ENCODE data around the gene MUC4. TPM values are rescaled to one million over a fixed set of nuclear protein-coding genes. Genes with fewer than 3 reads are reported as not detected.

Gene MUC4
- total RNA-seq, 1 experiment from 2014 or later: 0.36 TPM

- peak; percentile 15 to 59 for DNase-seq
- ChIA-PET POLR2A (no interaction called here), CTCF (no interaction called here)
- no TSS peak for BruUV-seq (replicated peaks)
- H3K4me3 Mint-ChIP-seq (ENCODE audit: unreplicated experiment): no peak overlapping the region
- H3K4me3 ChIP-seq (ENCODE audit: low read depth, low read length): no peak overlapping the region
- no peaks in the 10 kb centered on the region for H3K27me3 ChIP-seq (replicated peaks; ENCODE audit: control insufficient read depth, insufficient read depth, low read length)
- no peak for TF ChIP-seq CTCF (IDR thresholded peaks at IDR 0.05; ENCODE audit: insufficient read depth in 1 of 2, low read depth in 1 of 2, low read length in 1 of 2, severe bottlenecking in 1 of 2, unreplicated experiment in 1 of 2)
- no peaks in the 10 kb centered on the region for H3K9me3 ChIP-seq
- H3K9me3 Mint-ChIP-seq (ENCODE audit: unreplicated experiment): no peaks in the 10 kb centered on the region
- H3K27ac Mint-ChIP-seq (ENCODE audit: unreplicated experiment): no peak overlapping the region
- H3K27me3 Mint-ChIP-seq (ENCODE audit: insufficient read depth, unreplicated experiment): no peaks in the 10 kb centered on the region
- peaks cover 11% of the 10 kb centered on the region for H3K4me1 Mint-ChIP-seq (ENCODE audit: low read depth, unreplicated experiment)
- intact Hi-C loops (cut with micrococcal nuclease; ENCODE audit: unreplicated experiment): no loop called here
- H3K36me3 ChIP-seq (ENCODE audit: control insufficient read depth, insufficient read depth, low read length): no peaks in the 10 kb centered on the region
- H3K4me1 ChIP-seq: 0 out of 2 replicates have a peak, but pooled peaks cover 5% of the 10 kb centered on the region
- no peaks in the 10 kb centered on the region for H3K36me3 Mint-ChIP-seq (ENCODE audit: insufficient read depth, unreplicated experiment)
Measured at GRCh38 chr3:195821403-195822130, 9.8 kb upstream of the MUC4 start.

GRCh38 chr3:195820901-195821300, 9.2 kb upstream of the MUC4 start:
- Mint-ChIP-seq H3K27me3 (ENCODE audit: insufficient read depth, unreplicated experiment) (no peaks in the 10 kb centered on the region), H3K27ac (ENCODE audit: unreplicated experiment) (no peak overlapping the region), H3K9me3 (ENCODE audit: unreplicated experiment) (no peaks in the 10 kb centered on the region), H3K4me1 (ENCODE audit: low read depth, unreplicated experiment) (peaks cover 11% of the 10 kb centered on the region), H3K4me3 (ENCODE audit: unreplicated experiment) (no peak overlapping the region), H3K36me3 (ENCODE audit: insufficient read depth, unreplicated experiment) (no peaks in the 10 kb centered on the region)
- intact Hi-C loops (cut with micrococcal nuclease; ENCODE audit: unreplicated experiment): no loop called here
- ChIA-PET CTCF (no interaction called here), POLR2A (no interaction called here)
- Histone ChIP-seq H3K36me3 (ENCODE audit: control insufficient read depth, insufficient read depth, low read length) (no peaks in the 10 kb centered on the region), H3K4me3 (ENCODE audit: low read depth, low read length) (no peak overlapping the region), H3K9me3 (no peaks in the 10 kb centered on the region), H3K27me3 (replicated peaks; ENCODE audit: control insufficient read depth, insufficient read depth, low read length) (no peaks in the 10 kb centered on the region), H3K4me1 (0 out of 2 replicates have a peak, but pooled peaks cover 5% of the 10 kb centered on the region)
- no peak for DNase-seq
- BruUV-seq (replicated peaks): no TSS peak
- TF ChIP-seq CTCF (IDR thresholded peaks at IDR 0.05; ENCODE audit: insufficient read depth in 1 of 2, low read depth in 1 of 2, low read length in 1 of 2, severe bottlenecking in 1 of 2, unreplicated experiment in 1 of 2): no peak

DNA sequence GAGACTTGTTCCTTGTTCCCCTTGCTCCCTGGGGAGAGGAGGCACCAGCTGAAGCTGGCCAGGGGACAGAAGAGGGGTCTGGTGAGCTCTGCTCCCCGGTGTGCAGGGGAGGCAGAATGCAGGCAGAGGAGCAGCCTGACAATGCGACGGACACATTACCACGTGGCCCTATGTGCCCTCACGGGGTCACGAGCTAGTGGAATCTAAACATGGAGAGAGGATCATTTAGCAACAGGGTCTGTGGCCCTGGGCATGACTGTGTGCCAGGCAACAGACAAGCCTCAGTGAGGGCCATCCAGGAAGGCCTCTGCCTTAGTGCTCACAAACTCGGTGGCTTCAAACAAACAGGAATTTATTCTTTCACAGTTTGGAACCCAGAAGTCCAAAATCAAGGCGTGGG, 8.5 kb upstream of the MUC4 start:
- intact Hi-C loops (cut with micrococcal nuclease; ENCODE audit: unreplicated experiment): no loop called here
- POLR2A ChIA-PET: no interaction called here
- Mint-ChIP-seq H3K27me3 (ENCODE audit: insufficient read depth, unreplicated experiment) (no peaks in the 10 kb centered on the region), H3K9me3 (ENCODE audit: unreplicated experiment) (no peaks in the 10 kb centered on the region), H3K27ac (ENCODE audit: unreplicated experiment) (no peak overlapping the region), H3K4me3 (ENCODE audit: unreplicated experiment) (no peak overlapping the region), H3K36me3 (ENCODE audit: insufficient read depth, unreplicated experiment) (no peaks in the 10 kb centered on the region), H3K4me1 (ENCODE audit: low read depth, unreplicated experiment) (peaks cover 11% of the 10 kb centered on the region)
- Histone ChIP-seq H3K4me1 (0 out of 2 replicates have a peak, but pooled peaks cover 5% of the 10 kb centered on the region), H3K4me3 (ENCODE audit: low read depth, low read length) (no peak overlapping the region), H3K36me3 (ENCODE audit: control insufficient read depth, insufficient read depth, low read length) (no peaks in the 10 kb centered on the region), H3K9me3 (no peaks in the 10 kb centered on the region), H3K27me3 (replicated peaks; ENCODE audit: control insufficient read depth, insufficient read depth, low read length) (no peaks in the 10 kb centered on the region)
- CTCF ChIA-PET: no interaction called here
- TF ChIP-seq CTCF (IDR thresholded peaks at IDR 0.05; ENCODE audit: insufficient read depth in 1 of 2, low read depth in 1 of 2, low read length in 1 of 2, severe bottlenecking in 1 of 2, unreplicated experiment in 1 of 2): no peak
- BruUV-seq (replicated peaks): no TSS peak
- no peak for DNase-seq

Data from Caco-2 (cell line).